Lower leg skin (tissue), 3 donors: ENCODE results near the gene MBD6.

Experiments
- POLR2A ChIP-seq, 2 donors: fragments of 450-650 bp; IDR thresholded peaks; one replicate each; pipeline ENCODE4 v1.6.1; 2016 to 2017; ENCODE audit warnings: antibody characterized with exemption in 2 of 2, mild to moderate bottlenecking in 1 of 2, moderate library complexity in 1 of 2
- TF ChIP-seq, protein P1 (sequence below), 3 donors: fragments of 450-650 bp; IDR thresholded peaks; one replicate each; pipeline ENCODE4 v1.5.1; 2016; ENCODE audit warnings: antibody characterized with exemption in 3 of 3, mild to moderate bottlenecking in 3 of 3, moderate library complexity in 2 of 3

GRCh38 chr12:57552835-57553313 is 30.2 kb downstream of the MBD6 start:
- no peak for TF ChIP-seq POLR2A (IDR thresholded peaks at IDR 0.05)
- TF ChIP-seq, protein P1, sequence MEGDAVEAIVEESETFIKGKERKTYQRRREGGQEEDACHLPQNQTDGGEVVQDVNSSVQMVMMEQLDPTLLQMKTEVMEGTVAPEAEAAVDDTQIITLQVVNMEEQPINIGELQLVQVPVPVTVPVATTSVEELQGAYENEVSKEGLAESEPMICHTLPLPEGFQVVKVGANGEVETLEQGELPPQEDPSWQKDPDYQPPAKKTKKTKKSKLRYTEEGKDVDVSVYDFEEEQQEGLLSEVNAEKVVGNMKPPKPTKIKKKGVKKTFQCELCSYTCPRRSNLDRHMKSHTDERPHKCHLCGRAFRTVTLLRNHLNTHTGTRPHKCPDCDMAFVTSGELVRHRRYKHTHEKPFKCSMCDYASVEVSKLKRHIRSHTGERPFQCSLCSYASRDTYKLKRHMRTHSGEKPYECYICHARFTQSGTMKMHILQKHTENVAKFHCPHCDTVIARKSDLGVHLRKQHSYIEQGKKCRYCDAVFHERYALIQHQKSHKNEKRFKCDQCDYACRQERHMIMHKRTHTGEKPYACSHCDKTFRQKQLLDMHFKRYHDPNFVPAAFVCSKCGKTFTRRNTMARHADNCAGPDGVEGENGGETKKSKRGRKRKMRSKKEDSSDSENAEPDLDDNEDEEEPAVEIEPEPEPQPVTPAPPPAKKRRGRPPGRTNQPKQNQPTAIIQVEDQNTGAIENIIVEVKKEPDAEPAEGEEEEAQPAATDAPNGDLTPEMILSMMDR (IDR thresholded peaks at IDR 0.05) = no peak
